ENCODE results near the gene FHOD3.

FHOD3 gene

GRCh38 chr18:36673452-36673851 lies 375.9 kb downstream of the FHOD3 start:
- TF ChIP-seq TCF12 (IDR thresholded peaks at IDR 0.05; ENCODE audit: low read depth) (no peak), YY1 (IDR thresholded peaks at IDR 0.05; ENCODE audit: low read depth) (no peak), TAF1 (IDR thresholded peaks at IDR 0.05; ENCODE audit: low read depth) (no peak), MAX (IDR thresholded peaks at IDR 0.05) (no peak), FOXM1 (IDR thresholded peaks at IDR 0.05; ENCODE audit: borderline replicate concordance, low read depth) (no peak), TEAD4 (IDR thresholded peaks at IDR 0.05) (no peak), EP300 (IDR thresholded peaks at IDR 0.05; ENCODE audit: borderline replicate concordance) (no peak), NFIC (IDR thresholded peaks at IDR 0.05) (no peak), CEBPB (IDR thresholded peaks at IDR 0.05) (no peak), CREB1 (IDR thresholded peaks at IDR 0.05; ENCODE audit: low read depth) (no peak), ZBTB7A (IDR thresholded peaks at IDR 0.05; ENCODE audit: low read depth) (no peak), REST (IDR thresholded peaks at IDR 0.05; ENCODE audit: low read depth) (no peak), USF1 (IDR thresholded peaks at IDR 0.05) (no peak), EGR1 (IDR thresholded peaks at IDR 0.05) (no peak), RAD21 (IDR thresholded peaks at IDR 0.05; ENCODE audit: low read depth) (no peak)

- TF ChIP-seq MAX (IDR thresholded peaks at IDR 0.05) (no peak), FOXM1 (IDR thresholded peaks at IDR 0.05; ENCODE audit: borderline replicate concordance, low read depth) (no peak), NFIC (IDR thresholded peaks at IDR 0.05) (no peak), TAF1 (IDR thresholded peaks at IDR 0.05; ENCODE audit: low read depth) (no peak), REST (IDR thresholded peaks at IDR 0.05; ENCODE audit: low read depth) (no peak), EP300 (IDR thresholded peaks at IDR 0.05; ENCODE audit: borderline replicate concordance) (no peak), USF1 (IDR thresholded peaks at IDR 0.05) (no peak), RAD21 (IDR thresholded peaks at IDR 0.05; ENCODE audit: low read depth) (no peak), EGR1 (IDR thresholded peaks at IDR 0.05) (no peak), CREB1 (IDR thresholded peaks at IDR 0.05; ENCODE audit: low read depth) (no peak), TCF12 (IDR thresholded peaks at IDR 0.05; ENCODE audit: low read depth) (no peak), ZBTB7A (IDR thresholded peaks at IDR 0.05; ENCODE audit: low read depth) (no peak), YY1 (IDR thresholded peaks at IDR 0.05; ENCODE audit: low read depth) (no peak), CEBPB (IDR thresholded peaks at IDR 0.05) (no peak), TEAD4 (IDR thresholded peaks at IDR 0.05) (no peak)
Measured at GRCh38 chr18:36675076-36675475, 377.6 kb downstream of the FHOD3 start.

GRCh38 chr18:36675542-36675941 lies 378.0 kb downstream of the FHOD3 start:
- TF ChIP-seq MAX (IDR thresholded peaks at IDR 0.05) = no peak
- TF ChIP-seq CREB1 (IDR thresholded peaks at IDR 0.05; ENCODE audit: low read depth) = no peak
- no peak for TF ChIP-seq ZBTB7A (IDR thresholded peaks at IDR 0.05; ENCODE audit: low read depth)
- no peak for TF ChIP-seq FOXM1 (IDR thresholded peaks at IDR 0.05; ENCODE audit: borderline replicate concordance, low read depth)
- no peak for TF ChIP-seq TCF12 (IDR thresholded peaks at IDR 0.05; ENCODE audit: low read depth)
- TF ChIP-seq EGR1 (IDR thresholded peaks at IDR 0.05) = no peak
- TF ChIP-seq TEAD4 (IDR thresholded peaks at IDR 0.05) = no peak
- no peak for TF ChIP-seq USF1 (IDR thresholded peaks at IDR 0.05)
- no peak for TF ChIP-seq EP300 (IDR thresholded peaks at IDR 0.05; ENCODE audit: borderline replicate concordance)
- no peak for TF ChIP-seq NFIC (IDR thresholded peaks at IDR 0.05)
- TF ChIP-seq TAF1 (IDR thresholded peaks at IDR 0.05; ENCODE audit: low read depth) = no peak
- no peak for TF ChIP-seq YY1 (IDR thresholded peaks at IDR 0.05; ENCODE audit: low read depth)
- TF ChIP-seq RAD21 (IDR thresholded peaks at IDR 0.05; ENCODE audit: low read depth) = no peak
- TF ChIP-seq CEBPB (IDR thresholded peaks at IDR 0.05) = no peak
- no peak for TF ChIP-seq REST (IDR thresholded peaks at IDR 0.05; ENCODE audit: low read depth)

Data from Ishikawa (cell line).